Stomach smooth muscle (tissue), 2 donors: ENCODE results near the gene TNFSF13B.

ENCODE experiments used
- H3K27ac ChIP-seq: one replicate; pipeline ENCODE4 v1.7.0; 2013; ENCODE audit warnings: mild to moderate bottlenecking, low read length, inconsistent platforms
- H3K27me3 ChIP-seq, 2 donors: one replicate each; pipeline ENCODE4 v1.7.0; 2013; ENCODE audit warnings: low read length in 2 of 2; ENCODE audit not compliant: insufficient read depth in 2 of 2, control insufficient read depth in 1 of 2
- H3K36me3 ChIP-seq, 2 donors: one replicate each; pipeline ENCODE4 v1.7.0; 2013; ENCODE audit warnings: low read length in 2 of 2; ENCODE audit not compliant: control insufficient read depth in 2 of 2, insufficient read depth in 2 of 2
- H3K4me1 ChIP-seq: one replicate; pipeline ENCODE4 v1.7.0; 2013; ENCODE audit warnings: low read length; ENCODE audit not compliant: control insufficient read depth, insufficient read depth
- H3K4me3 ChIP-seq, 2 donors: one replicate each; pipeline ENCODE4 v1.7.0; 2013; ENCODE audit warnings: low read length in 2 of 2
- H3K9ac ChIP-seq, 2 donors: one replicate each; pipeline ENCODE4 v1.7.0; 2013; ENCODE audit warnings: low read length in 2 of 2, mild to moderate bottlenecking in 1 of 2
- H3K9me3 ChIP-seq, 2 donors: one replicate each; pipeline ENCODE4 v1.7.0; 2013; ENCODE audit warnings: low read length in 2 of 2; ENCODE audit not compliant: control insufficient read depth in 2 of 2
- donor health status: healthy.
- donor health status: Pancreatic carcinoma.

The TNFSF13B gene

DNA sequence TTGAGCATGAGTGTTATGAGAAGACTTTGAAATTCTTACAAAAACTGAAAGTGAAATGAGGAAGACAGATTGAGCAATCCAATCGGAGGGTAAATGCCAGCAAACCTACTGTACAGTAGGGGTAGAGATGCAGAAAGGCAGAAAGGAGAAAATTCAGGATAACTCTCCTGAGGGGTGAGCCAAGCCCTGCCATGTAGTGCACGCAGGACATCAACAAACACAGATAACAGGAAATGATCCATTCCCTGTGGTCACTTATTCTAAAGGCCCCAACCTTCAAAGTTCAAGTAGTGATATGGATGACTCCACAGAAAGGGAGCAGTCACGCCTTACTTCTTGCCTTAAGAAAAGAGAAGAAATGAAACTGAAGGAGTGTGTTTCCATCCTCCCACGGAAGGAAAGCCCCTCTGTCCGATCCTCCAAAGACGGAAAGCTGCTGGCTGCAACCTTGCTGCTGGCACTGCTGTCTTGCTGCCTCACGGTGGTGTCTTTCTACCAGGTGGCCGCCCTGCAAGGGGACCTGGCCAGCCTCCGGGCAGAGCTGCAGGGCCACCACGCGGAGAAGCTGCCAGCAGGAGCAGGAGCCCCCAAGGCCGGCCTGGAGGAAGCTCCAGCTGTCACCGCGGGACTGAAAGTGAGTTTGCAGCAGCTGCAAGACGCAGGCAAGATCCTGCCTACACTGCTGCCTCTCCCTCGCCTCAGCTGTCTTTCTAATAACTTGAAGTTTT lies at the start of gene TNFSF13B:
Gene TNFSF13B, plus strand, starts transcription at position 118 of the 728 bp plus-strand sequence. Its CDS starts 178 bp downstream, at position 296.
- Histone ChIP-seq H3K4me3 (peak within 1 kb of the TSS; percentile 45 to 72), H3K9ac (peak within 1 kb of the TSS in 1 of 2 donors; percentile 48), H3K27me3 (no peaks in the 10 kb centered on the region)

DNA sequence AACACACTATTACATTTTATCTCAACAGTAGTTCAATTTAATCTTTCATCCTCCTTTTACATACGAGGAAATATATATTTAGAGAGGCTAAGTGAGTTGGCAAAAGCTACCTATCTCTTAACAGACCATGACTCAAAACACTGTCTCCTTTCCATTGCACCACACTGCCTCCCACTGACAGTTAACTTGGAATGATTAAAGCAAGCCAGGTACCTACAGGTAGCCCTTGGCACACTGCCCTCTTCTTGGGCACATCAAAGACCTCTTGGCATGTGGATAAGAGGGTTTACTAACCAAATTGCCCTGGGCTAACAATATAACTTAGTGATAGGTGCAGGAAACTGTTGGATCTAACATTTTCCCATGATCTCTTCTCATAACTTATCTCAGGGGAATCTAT lies 49.5 kb upstream of the TNFSF13B start:
- H3K4me1 ChIP-seq = peaks cover 11% of the 10 kb centered on the region
- no peak overlapping the region for H3K9ac ChIP-seq
- H3K36me3 ChIP-seq = no peaks in the 10 kb centered on the region
- H3K27me3 ChIP-seq = no peaks in the 10 kb centered on the region
- no peak overlapping the region for H3K4me3 ChIP-seq
- H3K9me3 ChIP-seq = no peaks in the 10 kb centered on the region
- H3K27ac ChIP-seq = no peak overlapping the region

More for the DNA sequence above, at the start of gene TNFSF13B:
- Histone ChIP-seq H3K27ac (no peak within 1 kb of the TSS), H3K9me3 (no peaks in the 10 kb centered on the region), H3K4me1 (no peaks in the 10 kb centered on the region), H3K36me3 (peaks cover 0 to 3% of the 10 kb centered on the region in 2 donors)

DNA sequence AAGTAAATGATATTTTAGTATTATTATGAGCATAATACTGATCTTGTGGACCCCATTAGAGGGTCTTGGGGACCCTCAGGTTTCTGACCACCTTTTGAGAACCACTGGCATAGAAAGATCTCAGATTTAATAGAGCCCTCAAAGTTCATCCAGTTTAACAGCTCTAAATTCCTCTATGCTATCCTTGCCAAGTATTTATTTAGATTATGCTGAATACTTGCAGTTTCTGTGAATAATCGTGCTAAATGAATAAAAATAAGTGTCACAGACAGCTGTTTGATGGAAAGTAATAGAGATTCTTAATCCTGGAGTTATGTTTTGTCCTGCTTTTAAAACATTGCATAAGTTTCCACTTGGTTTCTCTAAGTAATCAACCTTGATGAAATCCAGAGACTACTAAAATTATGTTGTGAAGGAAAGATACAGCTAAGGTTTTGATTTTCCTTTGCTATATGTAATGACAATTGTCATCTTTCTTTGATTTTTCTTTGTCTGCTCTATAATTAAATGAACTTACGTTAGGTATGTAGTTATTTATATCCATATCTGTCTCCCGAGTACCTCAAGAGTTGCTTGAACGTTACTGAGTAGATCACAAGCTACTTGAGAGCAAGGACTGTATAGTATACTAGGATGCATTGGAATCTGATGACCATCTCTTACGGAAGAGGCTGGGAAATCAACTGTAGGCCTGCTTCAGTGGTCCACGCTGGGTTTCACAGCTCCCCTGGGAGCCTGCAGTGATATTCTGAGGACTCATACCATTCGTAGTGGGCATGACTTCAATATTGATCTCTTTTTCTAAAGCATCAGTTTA lies 45.6 kb upstream of the TNFSF13B start:
- Histone ChIP-seq H3K27ac (no peak overlapping the region), H3K4me1 (peaks cover 6% of the 10 kb centered on the region), H3K36me3 (peaks cover 0 to 2% of the 10 kb centered on the region in 2 donors), H3K9me3 (no peaks in the 10 kb centered on the region), H3K27me3 (no peaks in the 10 kb centered on the region), H3K4me3 (no peak overlapping the region), H3K9ac (no peak overlapping the region)

GRCh38 chr13:108225440-108225839 lies 44.1 kb upstream of the TNFSF13B start:
- no peak overlapping the region for H3K9ac ChIP-seq
- H3K27ac ChIP-seq = no peak overlapping the region
- no peak overlapping the region for H3K4me3 ChIP-seq
- no peaks in the 10 kb centered on the region for H3K9me3 ChIP-seq
- peaks cover 4% of the 10 kb centered on the region for H3K4me1 ChIP-seq
- peaks cover 0 to 2% of the 10 kb centered on the region in 2 donors for H3K36me3 ChIP-seq
- no peaks in the 10 kb centered on the region for H3K27me3 ChIP-seq

- peaks cover 4% of the 10 kb centered on the region for H3K4me1 ChIP-seq
- H3K9me3 ChIP-seq = no peaks in the 10 kb centered on the region
- H3K4me3 ChIP-seq = no peak overlapping the region
- no peak overlapping the region for H3K9ac ChIP-seq
- H3K27ac ChIP-seq = no peak overlapping the region
- H3K27me3 ChIP-seq = no peaks in the 10 kb centered on the region
- peaks cover 0 to 2% of the 10 kb centered on the region in 2 donors for H3K36me3 ChIP-seq
Measured at GRCh38 chr13:108226184-108226583, 43.3 kb upstream of the TNFSF13B start.

DNA sequence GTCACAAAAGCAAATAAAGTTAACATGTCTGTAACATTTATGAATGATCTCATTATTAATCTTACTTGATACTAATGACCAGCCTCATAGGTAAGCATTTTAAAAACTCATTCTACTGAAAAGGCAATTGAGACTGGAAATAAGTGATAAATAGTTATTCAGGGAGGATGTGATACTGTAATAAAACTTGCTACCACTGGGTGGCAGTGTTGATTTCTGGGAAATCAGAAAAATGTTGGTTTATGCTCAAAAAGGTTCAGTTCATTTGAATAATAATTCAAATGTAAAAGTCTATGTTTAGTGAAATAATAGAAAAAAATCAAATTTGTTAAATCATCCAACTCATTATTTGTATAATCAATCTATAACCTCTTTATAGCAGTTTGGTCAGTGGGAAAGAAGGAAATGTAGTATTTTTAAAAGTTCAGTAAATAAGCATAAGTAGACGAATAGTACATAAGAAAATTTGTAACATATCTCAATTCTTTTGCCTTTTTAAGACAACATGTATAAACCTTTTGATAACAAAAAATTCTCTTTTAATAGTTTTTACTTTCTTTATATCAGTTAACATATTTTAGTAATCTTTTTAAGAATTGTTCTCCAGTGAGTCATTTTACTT lies 41.8 kb upstream of the TNFSF13B start:
- no peak overlapping the region for H3K9ac ChIP-seq
- H3K9me3 ChIP-seq = no peaks in the 10 kb centered on the region
- no peak overlapping the region for H3K27ac ChIP-seq
- H3K36me3 ChIP-seq = peaks cover 0 to 2% of the 10 kb centered on the region in 2 donors
- peaks cover 4% of the 10 kb centered on the region for H3K4me1 ChIP-seq
- H3K4me3 ChIP-seq = no peak overlapping the region
- H3K27me3 ChIP-seq = no peaks in the 10 kb centered on the region

- Histone ChIP-seq H3K36me3 (peaks cover 0 to 2% of the 10 kb centered on the region in 2 donors), H3K9me3 (no peaks in the 10 kb centered on the region), H3K27ac (no peak overlapping the region), H3K9ac (no peak overlapping the region), H3K27me3 (no peaks in the 10 kb centered on the region), H3K4me1 (no peaks in the 10 kb centered on the region), H3K4me3 (no peak overlapping the region)
Measured at GRCh38 chr13:108230377-108230776, 39.1 kb upstream of the TNFSF13B start.

DNA sequence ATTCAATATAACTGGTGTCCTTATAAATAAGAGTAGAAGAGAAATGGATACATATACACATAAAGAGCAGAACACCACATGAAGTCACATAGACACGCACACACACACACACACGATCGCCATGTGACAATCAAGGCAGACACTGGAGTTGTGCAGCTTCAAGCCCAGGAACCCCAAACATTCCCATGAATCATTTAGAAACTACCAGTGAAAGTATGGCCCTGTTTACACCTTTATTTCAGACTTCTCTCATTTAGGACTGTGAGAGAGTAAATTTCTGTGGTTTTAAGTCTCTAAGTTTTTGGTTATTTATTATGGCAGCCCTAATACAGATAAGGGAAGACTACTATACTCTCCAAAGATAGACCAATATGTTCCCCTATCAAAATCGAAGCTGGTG lies 20.4 kb upstream of the TNFSF13B start:
- H3K36me3 ChIP-seq = no peaks in the 10 kb centered on the region
- peaks cover 0 to 3% of the 10 kb centered on the region in 2 donors for H3K9me3 ChIP-seq
- no peak overlapping the region for H3K27ac ChIP-seq
- H3K4me3 ChIP-seq = no peak overlapping the region
- no peaks in the 10 kb centered on the region for H3K4me1 ChIP-seq
- no peaks in the 10 kb centered on the region for H3K27me3 ChIP-seq
- H3K9ac ChIP-seq = no peak overlapping the region

GRCh38 chr13:108257248-108257647 lies 12.3 kb upstream of the TNFSF13B start:
- Histone ChIP-seq H3K27me3 (no peaks in the 10 kb centered on the region), H3K4me3 (no peak overlapping the region), H3K9ac (no peak overlapping the region), H3K4me1 (no peaks in the 10 kb centered on the region), H3K27ac (no peak overlapping the region), H3K36me3 (peaks cover 0 to 2% of the 10 kb centered on the region in 2 donors), H3K9me3 (no peaks in the 10 kb centered on the region)

DNA sequence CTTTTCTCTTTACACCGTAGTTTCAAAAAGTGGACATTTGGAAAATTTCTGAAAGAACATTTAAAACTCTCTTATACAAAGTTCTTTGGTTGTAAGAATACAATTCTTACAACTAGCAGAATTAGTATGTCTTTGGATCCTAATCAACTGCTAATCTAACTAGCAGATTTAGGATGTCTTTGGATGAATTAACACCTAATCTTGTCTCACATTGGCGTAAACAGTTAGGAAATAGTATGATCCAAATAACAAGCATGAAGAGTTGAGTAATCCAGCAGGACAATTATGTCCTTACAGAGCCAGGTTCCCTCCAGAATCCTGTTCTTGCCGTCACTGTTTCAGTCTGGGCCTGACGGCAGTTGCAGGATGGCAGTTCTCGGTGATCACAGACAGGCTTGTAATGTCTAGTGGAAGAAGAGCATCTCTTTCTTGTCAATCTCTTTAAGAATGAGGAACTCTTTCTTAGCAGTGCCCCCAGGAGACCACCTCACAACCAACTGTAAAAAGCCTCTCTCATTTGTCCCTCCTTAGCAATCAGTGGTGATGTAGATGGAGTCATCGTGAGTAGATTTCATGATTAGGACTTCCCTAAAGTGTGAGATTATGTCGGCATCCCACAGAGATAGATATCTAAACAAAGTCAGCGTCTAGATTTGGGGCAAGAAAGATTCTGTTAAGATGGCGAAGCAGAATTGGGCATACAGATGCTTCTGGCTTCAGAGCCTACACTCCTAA lies 5.7 kb upstream of the TNFSF13B start:
- no peaks in the 10 kb centered on the region for H3K9me3 ChIP-seq
- peaks cover 0 to 5% of the 10 kb centered on the region in 2 donors for H3K36me3 ChIP-seq

More for the DNA sequence above, 5.7 kb upstream of the TNFSF13B start:
- H3K27me3 ChIP-seq = no peaks in the 10 kb centered on the region
- no peak overlapping the region for H3K9ac ChIP-seq
- H3K27ac ChIP-seq = no peak overlapping the region
- no peaks in the 10 kb centered on the region for H3K4me1 ChIP-seq
- H3K4me3 ChIP-seq = no peak overlapping the region
